GM21737 (cell line): ENCODE results near the gene DNASE1.

Experiments used
- ATAC-seq: cut with Tn5 transposase; IDR thresholded peaks from one replicate; pipeline ENCODE4 v1.9.1; 2021; ENCODE audit warnings: mild to moderate bottlenecking, moderate library complexity; ENCODE audit not compliant: unreplicated experiment

Gene DNASE1

GRCh38 chr16:3694051-3694450 lies 39.6 kb downstream of the DNASE1 start:
- no peak for ATAC-seq

- ATAC-seq: no peak
Observed at GRCh38 chr16:3695610-3696369, 41.3 kb downstream of the DNASE1 start.

- ATAC-seq: no peak
Observed at GRCh38 chr16:3696425-3697218, 42.1 kb downstream of the DNASE1 start.

- ATAC-seq: no peak
Observed at GRCh38 chr16:3698941-3699340, 44.5 kb downstream of the DNASE1 start.

GRCh38 chr16:3701531-3701930 lies 47.0 kb downstream of the DNASE1 start:
- ATAC-seq: no peak

GRCh38 chr16:3702082-3702481 lies 47.6 kb downstream of the DNASE1 start:
- ATAC-seq: no peak

- no peak for ATAC-seq
Observed at GRCh38 chr16:3706253-3707012, 51.9 kb downstream of the DNASE1 start.
